ENCODE measurements around the gene LIMS2.

Gene LIMS2

GRCh38 chr2:127701193-127701650 lies 25.9 kb upstream of the LIMS2 start, which contains the start of gene SFT2D3:
Gene SFT2D3 (plus strand): TSS chr2:127701497. CDS start chr2:127701529, 32 bp downstream.
- peak; percentile 80 for DNase-seq (ENCODE audit: low read depth)

DNA sequence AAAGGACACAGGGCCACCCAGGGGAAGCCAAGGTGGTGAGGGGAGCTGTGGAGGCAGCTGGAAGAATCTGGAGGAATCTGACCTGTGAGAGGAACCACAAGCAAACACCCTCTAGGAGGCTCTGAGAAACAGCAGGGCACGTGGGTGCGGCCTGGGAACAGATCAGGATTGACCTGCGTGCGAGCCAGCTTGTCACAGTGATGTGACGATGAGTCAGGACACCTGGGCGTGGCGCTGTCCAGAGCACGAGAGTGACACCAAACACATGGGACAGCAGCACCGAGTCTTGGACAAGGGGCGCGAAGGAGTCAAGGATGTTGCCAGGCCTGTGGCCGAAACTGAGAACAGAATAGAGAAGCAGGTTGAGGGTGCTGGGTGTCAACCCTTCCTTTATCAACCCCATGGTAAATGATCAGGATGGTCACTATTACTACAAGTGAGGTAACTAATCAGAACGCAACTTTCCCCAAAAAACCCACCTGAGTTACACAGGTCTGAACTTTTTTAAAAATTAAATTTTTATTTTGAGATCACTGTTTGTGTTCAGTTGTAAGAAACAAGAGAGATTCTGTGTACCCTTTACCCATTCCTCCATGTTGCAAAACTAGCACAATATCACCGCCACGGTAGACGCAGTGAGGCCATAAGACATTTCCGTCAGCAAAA lies 25.3 kb upstream of the LIMS2 start:
- no peak for DNase-seq (ENCODE audit: low read depth)

DNA sequence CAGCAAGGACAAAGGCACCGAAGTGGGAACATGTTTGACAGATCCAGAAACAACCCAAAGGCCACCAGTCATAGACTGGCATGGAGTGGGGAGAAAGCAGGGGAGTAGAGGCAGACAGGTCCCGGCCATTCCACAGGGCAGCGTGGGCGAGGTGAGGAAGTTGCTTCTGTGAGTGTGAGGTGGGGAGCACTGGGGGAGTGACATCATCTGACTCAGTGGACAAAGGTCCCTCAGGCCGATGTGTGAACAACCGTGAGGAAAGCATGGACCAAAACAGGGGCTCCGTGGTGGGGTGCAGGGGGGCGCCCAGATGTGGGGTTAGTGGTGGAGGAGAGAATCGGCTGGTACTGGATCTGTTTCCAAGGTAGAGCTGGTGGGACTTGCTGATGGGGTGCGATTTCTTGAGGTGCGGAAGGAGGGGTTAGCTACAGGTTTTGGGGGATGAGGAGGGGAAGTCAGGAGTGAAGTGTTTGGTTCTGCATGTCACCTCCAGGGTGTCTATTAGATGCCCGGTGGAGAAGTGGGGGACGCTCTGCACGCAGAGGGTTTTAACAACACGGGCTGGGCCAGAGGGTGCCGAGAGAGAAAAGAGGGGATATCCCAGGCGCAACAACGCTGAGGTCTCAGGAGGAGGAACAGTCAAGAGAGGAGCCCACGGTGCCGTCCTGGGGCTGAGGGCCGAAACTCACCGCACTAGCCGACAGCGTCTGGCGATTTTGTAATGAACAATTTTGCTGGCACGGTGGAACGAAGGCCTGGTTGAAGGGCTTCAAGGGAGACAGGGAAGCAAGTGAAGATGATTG lies 23.4 kb upstream of the LIMS2 start:
- DNase-seq (ENCODE audit: low read depth): no peak

- DNase-seq (ENCODE audit: low read depth): no peak
These were observed 22.3 kb upstream of the LIMS2 start for GRCh38 chr2:127697482-127698180.

DNA sequence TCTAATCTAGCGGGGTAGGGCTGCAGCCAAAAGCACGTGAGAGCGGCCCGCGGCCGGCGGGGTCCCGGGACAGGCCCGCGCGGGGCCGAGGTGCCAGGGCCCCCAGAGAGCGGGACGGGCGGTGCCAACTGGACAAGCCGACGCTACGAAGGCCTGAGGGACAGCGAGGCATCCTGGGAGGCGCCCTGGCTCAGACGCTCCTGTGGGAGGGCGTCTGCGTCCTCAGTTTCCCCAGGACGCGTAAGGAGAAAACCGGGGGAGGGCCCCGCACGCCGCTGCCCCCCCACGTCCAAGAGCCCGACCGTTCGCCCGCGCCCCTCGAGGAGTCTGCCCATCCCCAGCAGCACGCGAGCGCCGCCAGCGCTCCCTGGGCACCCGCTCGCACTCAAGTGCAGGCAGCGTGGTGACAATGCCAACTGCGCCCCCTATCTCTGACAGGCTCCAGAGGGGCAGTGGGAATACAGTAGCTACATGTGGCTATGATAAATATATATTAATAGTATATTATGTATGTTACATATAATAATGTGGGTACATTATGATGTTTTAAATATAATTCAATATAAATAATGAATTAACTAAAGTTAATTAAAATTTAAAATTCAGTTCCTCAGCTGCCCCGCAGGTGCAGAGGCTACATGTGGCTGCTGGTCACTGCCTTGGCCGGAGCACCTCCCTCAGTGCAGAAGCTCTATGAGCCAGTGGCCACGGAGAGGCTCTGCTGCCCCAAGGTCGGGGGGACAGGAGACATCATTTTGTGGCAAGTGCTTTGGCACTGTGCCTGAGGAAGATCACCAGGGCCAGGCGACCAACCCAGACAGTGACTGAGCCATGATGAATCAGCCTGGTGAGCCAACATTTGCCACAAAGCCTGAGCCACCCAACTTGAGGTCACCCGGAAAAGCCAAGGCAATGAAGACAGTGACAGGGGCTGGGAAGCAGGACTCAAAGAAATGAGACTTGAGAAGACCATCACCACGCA lies 20.5 kb upstream of the LIMS2 start:
- DNase-seq (ENCODE audit: low read depth): peak; percentile 12

DNA sequence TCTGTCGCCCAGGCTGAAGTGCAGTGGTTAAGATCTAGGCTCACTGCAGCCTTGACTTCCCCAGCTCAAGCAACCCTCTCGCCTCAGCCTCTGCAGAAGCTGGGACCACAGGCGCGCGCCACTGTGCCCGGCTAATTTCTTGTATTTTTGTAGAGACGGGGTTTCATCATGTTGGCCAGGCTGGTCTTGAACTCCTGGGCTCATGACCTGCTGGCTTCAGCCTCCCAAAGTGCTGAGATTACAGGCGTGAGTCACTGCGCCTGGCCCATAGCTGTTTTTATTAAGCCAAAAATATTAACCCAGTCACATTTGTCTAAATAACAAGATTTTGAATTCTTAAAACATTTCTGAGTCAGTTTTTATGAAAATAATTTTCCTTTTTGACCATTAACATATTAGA lies 19.7 kb upstream of the LIMS2 start:
- no peak for DNase-seq (ENCODE audit: low read depth)

GRCh38 chr2:127690696-127691095 lies 15.4 kb upstream of the LIMS2 start:
- DNase-seq (ENCODE audit: low read depth): no peak

- no peak for DNase-seq (ENCODE audit: low read depth)
These were observed 13.1 kb upstream of the LIMS2 start for GRCh38 chr2:127688405-127688804.

DNA sequence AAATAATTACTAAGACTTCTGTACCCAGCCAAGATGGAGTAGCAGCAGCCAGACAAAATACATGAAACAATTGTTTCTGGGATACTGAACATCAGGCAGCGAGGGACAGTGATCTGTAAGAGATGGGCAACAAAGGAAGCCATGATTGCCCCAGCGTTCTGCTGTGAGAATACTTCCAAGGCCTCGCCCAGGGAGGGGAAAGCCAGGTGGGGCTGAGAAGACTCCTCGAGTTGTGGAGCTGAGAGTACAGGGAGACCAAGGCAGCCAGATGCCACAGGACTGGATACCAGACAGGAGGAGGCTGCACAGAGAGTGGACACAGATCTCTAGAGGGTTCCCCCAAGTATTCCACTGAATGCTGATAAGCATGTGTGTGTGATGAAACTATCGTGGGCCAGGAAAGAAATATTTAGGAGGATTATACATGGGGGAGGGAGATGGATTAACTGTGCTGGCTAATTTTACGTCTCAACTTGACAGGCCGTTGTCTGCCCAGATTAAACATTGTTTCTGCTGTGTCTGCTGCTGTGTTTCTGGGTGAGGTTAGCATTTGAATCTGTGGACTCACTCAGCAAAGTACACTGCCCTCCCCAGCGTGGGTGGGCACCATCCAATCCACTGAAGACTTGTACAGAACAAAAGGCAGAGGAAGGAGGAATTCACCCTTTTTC lies 10.2 kb upstream of the LIMS2 start:
- DNase-seq (ENCODE audit: low read depth): no peak

DNA sequence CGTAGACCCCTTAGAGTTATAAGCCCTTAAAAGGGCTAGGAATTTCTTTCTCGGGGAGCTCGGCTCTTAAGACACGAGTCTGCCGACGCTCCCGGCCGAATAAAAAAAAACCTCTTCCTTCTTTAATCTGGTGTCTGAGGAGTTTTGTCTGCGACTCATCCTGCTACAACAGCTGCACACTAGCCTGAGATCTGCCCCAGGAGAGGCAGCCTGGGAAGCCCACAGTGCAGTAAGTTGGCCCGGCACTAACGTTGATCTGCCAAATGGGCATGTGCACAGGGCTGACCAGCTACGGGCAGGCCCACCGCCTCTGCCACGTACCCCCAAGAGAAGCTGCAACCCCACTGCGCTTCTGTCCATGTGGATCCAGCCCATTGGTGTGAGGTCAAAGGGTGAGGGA lies 8.4 kb upstream of the LIMS2 start:
- DNase-seq (ENCODE audit: low read depth): no peak

DNA sequence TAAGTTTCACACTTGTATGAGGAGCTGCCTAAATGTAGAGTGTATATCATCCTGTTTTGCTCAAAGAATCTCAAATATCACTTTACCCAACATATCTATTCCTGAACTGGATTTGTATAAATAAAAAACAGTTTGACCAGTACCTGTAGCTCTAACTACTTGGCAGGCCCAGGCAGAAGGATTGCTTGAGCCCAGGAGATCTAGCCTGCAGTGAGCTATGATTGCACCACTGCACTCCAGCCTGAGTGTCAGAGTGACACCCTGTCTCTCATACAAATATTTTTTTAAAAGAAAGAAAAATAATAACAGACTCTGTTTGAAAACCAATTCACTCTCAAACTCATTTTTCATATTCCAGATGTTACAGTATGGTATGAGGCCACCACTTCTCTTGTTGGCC lies 7.7 kb upstream of the LIMS2 start:
- DNase-seq (ENCODE audit: low read depth): no peak

DNA sequence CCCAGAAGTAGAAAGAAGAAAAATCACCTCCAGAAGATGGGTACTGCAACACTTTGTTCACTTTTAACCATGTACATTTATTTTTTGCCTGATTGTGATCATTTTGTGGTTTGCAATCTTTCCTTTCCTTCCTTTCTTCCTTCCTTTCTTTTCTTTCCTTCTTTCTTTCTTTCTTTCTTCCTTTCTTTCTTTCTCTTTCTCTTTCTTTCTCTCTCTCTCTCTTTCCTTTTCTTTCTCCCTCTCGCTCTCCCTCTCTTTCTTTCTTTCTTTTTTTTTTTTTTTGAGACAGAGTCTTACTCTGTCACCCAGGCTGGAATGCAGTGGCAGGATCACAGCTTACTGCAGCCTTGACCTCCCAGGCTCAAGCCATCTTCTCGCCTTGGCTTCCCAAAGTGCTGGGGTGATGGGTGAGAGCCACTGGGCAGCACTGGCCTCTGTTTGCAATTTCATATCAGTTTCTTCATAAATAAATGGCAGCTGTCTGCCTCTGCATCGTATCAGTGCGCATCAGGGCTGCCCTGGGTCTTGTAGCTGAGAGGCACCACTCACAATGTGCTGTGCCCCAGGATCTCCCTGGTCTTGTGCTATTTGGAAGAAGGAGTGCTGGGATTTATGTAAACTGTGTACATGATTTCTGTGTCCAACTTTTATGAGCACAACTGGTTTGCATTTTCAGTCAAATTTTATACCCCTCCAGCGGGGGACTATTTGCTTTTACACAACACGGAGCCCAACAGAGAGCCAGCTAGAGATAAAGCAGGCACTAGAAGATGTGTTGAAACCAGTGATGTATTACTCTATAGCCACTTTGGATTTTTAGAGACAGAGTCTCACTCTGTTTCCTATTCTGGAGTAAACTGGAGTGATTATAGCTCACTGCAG lies 6.9 kb upstream of the LIMS2 start:
- DNase-seq (ENCODE audit: low read depth): no peak

- no peak for DNase-seq (ENCODE audit: low read depth)
These were observed 6.0 kb upstream of the LIMS2 start for GRCh38 chr2:127681288-127681804.

DNA sequence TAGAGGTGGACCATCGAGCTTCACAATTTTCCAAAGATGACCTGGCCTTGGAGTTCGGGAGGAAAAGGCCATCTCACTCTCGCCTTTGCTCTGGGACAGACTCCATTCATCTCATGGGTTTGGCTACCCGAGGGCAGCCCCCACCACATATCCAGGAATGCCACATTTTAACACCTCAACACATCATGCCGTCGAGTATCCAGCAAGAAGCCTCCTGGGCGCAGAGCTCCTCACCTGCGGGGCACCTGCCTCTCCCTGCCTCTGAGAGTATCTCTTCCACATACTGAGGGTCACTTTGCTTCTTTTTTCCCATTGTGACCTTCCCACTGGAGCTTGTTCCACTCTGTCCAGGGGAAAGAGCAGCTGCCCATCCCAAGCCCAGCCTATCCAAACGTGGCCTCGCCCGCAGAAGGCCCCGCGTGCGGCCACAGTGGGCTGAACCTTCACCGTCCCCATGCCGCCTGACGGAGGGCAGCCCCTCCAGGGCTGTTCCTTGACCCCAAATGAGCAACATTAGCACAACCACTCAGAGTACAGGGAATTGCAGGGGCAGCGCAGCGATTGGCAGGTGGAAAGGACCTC lies 5.5 kb upstream of the LIMS2 start:
- no peak for DNase-seq (ENCODE audit: low read depth)

DNA sequence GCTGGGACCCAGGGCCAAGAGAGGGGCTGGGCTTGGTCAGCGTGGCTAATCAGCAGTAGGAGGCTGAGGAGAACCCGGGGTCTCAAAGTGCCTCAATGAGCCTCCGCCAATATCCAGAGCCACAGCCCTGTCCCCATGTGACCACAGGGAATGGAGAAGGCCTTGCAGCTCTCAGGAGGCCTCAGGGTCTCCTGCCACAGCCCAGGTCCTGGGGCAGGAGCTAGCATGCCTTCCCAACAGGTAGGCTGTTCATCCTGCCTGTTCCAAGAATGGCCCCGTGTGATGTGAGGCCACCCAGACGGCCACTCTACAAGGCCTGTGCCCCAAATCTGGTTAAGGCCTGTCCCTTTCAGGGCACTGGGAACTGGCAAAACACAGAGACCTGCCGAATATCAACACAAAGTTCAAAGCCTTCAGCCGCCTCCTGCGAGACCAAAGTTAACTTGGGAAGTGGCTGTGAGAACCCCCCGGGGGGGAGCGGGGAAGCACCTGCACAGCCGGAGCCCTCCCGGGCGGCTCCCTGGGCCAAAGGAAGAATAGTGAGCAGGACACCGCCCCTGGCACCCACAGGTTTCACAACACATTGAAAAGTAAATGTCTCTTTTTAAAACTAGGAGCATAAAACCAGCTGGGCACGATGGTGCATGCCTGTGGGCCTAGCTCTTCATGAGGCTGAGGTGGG lies 4.5 kb upstream of the LIMS2 start:
- no peak for DNase-seq (ENCODE audit: low read depth)

DNA sequence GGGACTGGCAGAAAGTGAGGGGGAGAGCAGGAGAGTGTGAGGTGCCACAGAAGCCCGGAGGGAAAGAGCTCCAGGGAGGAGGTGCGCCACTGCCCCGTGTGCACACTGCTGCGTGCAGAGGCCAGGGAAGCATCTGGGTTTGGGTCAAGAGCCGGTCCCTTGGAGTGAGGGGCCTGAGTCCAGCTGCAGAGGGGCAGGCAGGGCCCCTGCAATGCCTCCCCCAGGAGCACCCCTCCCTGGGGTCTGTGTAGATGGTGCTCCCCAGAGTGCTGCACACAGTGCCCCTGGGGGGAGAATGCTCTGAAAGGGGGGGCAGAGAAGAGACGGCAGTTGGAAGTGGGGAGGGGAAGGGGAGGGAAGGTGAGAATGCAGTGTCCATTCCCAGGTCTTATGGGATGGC lies 3.7 kb upstream of the LIMS2 start:
- DNase-seq (ENCODE audit: low read depth): no peak

- no peak for DNase-seq (ENCODE audit: low read depth)
These were observed 3.2 kb upstream of the LIMS2 start for GRCh38 chr2:127678531-127678930.

DNA sequence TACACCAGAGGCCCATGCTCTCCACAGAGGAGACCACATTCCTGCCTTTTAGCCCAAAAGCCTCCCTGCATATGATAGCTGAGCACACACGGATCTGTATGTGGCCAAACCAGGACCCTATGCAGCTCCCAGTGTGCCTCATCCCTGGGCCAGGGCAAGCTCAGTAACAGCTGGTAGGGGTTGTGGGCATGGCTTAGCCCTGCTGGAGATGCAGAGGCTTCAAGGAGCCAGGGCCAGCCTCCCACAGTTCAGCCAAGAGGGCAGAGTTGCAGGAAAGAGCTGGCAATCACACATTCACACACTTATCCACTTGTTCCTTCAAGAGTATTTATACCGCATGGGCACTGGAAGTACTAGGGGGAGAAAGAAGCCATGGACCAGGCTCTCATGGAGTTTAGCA lies 1.6 kb upstream of the LIMS2 start:
- no peak for DNase-seq (ENCODE audit: low read depth)
